Hepatocyte (in vitro differentiated cells): Measurements from ENCODE around the gene TBL3. TPM values are rescaled to one million over a fixed set of nuclear protein-coding genes. Genes with fewer than 3 reads are reported as not detected.

Experiments used
- DNase-seq: peaks from one replicate; pipeline ENCODE4 v3.0.0-alpha.2; 2016; ENCODE audit warnings: low spot score
- H2AFZ ChIP-seq: fragments of 200-600 bp; sonication (generic); 2 replicates; pipeline ENCODE4 v1.6.0; 2016; ENCODE audit warnings: antibody characterized with exemption, mild to moderate bottlenecking
- H3K27ac ChIP-seq: fragments of 200-600 bp; sonication (generic); 2 replicates; pipeline ENCODE4 v1.5.1; 2016; ENCODE audit warnings: mild to moderate bottlenecking
- H3K27me3 ChIP-seq: fragments of 200-600 bp; sonication (generic); 2 replicates; pipeline ENCODE4 v1.6.1; 2016
- H3K36me3 ChIP-seq: fragments of 200-600 bp; sonication (generic); replicated peaks from 2 replicates; pipeline ENCODE4 v1.5.1; 2016; ENCODE audit warnings: low read depth; ENCODE audit not compliant: insufficient read depth
- H3K4me1 ChIP-seq: fragments of 200-600 bp; sonication (generic); 2 replicates; pipeline ENCODE4 v1.5.1; 2016; ENCODE audit warnings: mild to moderate bottlenecking, moderate library complexity; ENCODE audit not compliant: insufficient read depth
- H3K4me2 ChIP-seq: fragments of 200-600 bp; sonication (generic); 2 replicates; pipeline ENCODE4 v1.6.0; 2016
- H3K4me3 ChIP-seq: fragments of 200-600 bp; sonication (generic); 2 replicates; pipeline ENCODE4 v1.5.1; 2016; ENCODE audit warnings: mild to moderate bottlenecking
- H3K79me2 ChIP-seq: fragments of 200-600 bp; sonication (generic); 2 replicates; pipeline ENCODE4 v1.6.0; 2017; ENCODE audit warnings: mild to moderate bottlenecking
- H3K9me2 ChIP-seq: fragments of 200-600 bp; sonication (generic); replicated peaks from 2 replicates; pipeline ENCODE4 v1.6.0; 2017; ENCODE audit warnings: mild to moderate bottlenecking; ENCODE audit not compliant: insufficient read depth
- H3K9me3 ChIP-seq: fragments of 200-600 bp; sonication (generic); 2 replicates; pipeline ENCODE4 v1.5.1; 2016; ENCODE audit warnings: low read depth, mild to moderate bottlenecking
- H4K20me1 ChIP-seq: fragments of 200-600 bp; sonication (generic); 2 replicates; pipeline ENCODE4 v1.6.0; 2016; ENCODE audit warnings: mild to moderate bottlenecking; ENCODE audit not compliant: insufficient read depth, poor library complexity, severe bottlenecking
- EZH2 ChIP-seq: fragments of 200-600 bp; sonication (generic); IDR thresholded peaks from 2 replicates; pipeline ENCODE4 v1.6.1; 2016; ENCODE audit warnings: antibody characterized with exemption, mild to moderate bottlenecking, borderline replicate concordance
- EZH2phosphoT487 ChIP-seq: fragments of 200-600 bp; sonication (generic); IDR thresholded peaks from one replicate; pipeline ENCODE4 v1.6.1; 2018; ENCODE audit warnings: antibody characterized with exemption, mild to moderate bottlenecking, low read depth, moderate library complexity; ENCODE audit not compliant: unreplicated experiment, severe bottlenecking
- WGBS: methylation state at CpG from one replicate; pipeline ENCODE4 v1.1.6; 2016; ENCODE audit warnings: low lambda C conversion rate; ENCODE audit errors: missing lambda C conversion rate; 5-methylcytosine and 5-hydroxymethylcytosine counted together
- polyA plus RNA-seq: library from polyadenylated mRNA; unstranded; fragments of >200 nt; fragmentation: Nextera tagmentation; extraction: Ambion mirVana; gene quantifications from 2 replicates; pipeline ENCODE4 v1.2.1, GENCODE V29; 2016
- total RNA-seq: library from RNA; depleted of rRNA; stranded (reverse); fragments of >200 nt; gene quantifications from 2 replicates; pipeline ENCODE4 v1.2.3, GENCODE V29; 2014
- TF ChIP-seq, protein P1 (sequence below): fragments of 200-600 bp; sonication (generic); IDR thresholded peaks from 2 replicates; pipeline ENCODE4 v1.5.1; 2016; ENCODE audit warnings: antibody characterized with exemption, mild to moderate bottlenecking; ENCODE audit not compliant: poor library complexity

Gene TBL3
- total and polyA plus RNA-seq, 2 experiments from 2014 or later: 24.2 to 48.5 TPM

DNA sequence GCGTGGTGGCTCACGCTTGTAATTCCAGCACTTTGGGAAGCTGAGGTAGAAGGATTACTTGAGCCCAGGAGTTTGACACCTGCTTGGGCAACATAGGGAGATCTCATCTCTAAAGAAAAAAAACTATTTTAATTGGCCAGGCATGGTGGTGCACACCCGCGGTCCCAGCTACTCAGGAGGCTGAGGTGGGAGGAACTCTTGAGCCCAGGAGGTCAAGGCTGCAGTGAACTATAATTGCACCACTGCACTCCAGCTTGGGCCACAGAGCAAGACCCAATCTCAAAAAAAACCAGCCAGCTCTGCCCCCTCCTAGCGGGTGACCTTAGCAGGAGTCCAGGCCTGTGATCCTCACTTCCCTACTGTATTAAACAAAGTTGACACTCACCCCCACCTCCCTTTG is 47.8 kb upstream of the TBL3 start:
- TF ChIP-seq EZH2phosphoT487 (no peak), EZH2 (no peak)
- TF ChIP-seq, protein P1, sequence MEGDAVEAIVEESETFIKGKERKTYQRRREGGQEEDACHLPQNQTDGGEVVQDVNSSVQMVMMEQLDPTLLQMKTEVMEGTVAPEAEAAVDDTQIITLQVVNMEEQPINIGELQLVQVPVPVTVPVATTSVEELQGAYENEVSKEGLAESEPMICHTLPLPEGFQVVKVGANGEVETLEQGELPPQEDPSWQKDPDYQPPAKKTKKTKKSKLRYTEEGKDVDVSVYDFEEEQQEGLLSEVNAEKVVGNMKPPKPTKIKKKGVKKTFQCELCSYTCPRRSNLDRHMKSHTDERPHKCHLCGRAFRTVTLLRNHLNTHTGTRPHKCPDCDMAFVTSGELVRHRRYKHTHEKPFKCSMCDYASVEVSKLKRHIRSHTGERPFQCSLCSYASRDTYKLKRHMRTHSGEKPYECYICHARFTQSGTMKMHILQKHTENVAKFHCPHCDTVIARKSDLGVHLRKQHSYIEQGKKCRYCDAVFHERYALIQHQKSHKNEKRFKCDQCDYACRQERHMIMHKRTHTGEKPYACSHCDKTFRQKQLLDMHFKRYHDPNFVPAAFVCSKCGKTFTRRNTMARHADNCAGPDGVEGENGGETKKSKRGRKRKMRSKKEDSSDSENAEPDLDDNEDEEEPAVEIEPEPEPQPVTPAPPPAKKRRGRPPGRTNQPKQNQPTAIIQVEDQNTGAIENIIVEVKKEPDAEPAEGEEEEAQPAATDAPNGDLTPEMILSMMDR: no peak
- no peak for DNase-seq
- no peaks in the 10 kb centered on the region for H3K79me2 ChIP-seq
- H3K4me1 ChIP-seq: peaks cover 15% of the 10 kb centered on the region
- no peaks in the 10 kb centered on the region for H4K20me1 ChIP-seq
- no peak overlapping the region for H2AFZ ChIP-seq
- H3K9me3 ChIP-seq: no peaks in the 10 kb centered on the region
- peak overlapping the region; percentile 50 for H3K4me2 ChIP-seq
- H3K36me3 ChIP-seq: no peaks in the 10 kb centered on the region
- H3K9me2 ChIP-seq: no peaks in the 10 kb centered on the region
- no peak overlapping the region for H3K4me3 ChIP-seq
- WGBS: 67% methylated on average over 5 of the region's 5 CpGs
- H3K27ac ChIP-seq: no peak overlapping the region
- peaks cover 26% of the 10 kb centered on the region for H3K27me3 ChIP-seq

DNA sequence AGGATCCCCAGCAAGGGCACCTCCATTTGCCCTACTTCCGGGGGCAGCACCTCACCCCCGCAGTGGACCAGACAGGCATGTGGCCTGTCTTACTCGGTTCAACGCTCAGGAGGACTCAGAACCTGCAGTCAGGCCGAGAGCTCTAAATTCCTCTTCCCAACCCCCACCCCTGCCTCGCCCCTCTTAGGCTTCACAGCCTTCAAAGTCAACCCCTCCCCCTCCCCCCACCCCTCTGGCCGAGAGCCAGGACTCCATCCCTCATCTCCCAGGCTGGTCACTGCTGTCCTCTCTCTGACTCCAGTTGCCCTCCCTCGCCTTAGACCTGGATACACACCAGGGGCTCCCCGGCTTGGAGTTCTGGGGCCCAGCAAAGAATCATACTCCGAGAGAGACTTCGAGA is 45.6 kb upstream of the TBL3 start:
- Histone ChIP-seq H3K4me2 (no peak overlapping the region), H3K79me2 (no peaks in the 10 kb centered on the region), H4K20me1 (no peaks in the 10 kb centered on the region), H3K9me2 (no peaks in the 10 kb centered on the region), H3K9me3 (no peaks in the 10 kb centered on the region), H2AFZ (no peak overlapping the region), H3K36me3 (no peaks in the 10 kb centered on the region), H3K4me1 (peaks cover 15% of the 10 kb centered on the region), H3K27me3 (peaks cover 7% of the 10 kb centered on the region), H3K4me3 (no peak overlapping the region), H3K27ac (no peak overlapping the region)
- 54% methylated on average over 9 of the region's 11 CpGs for WGBS
- TF ChIP-seq, protein P1: no peak
- no peak for TF ChIP-seq EZH2
- TF ChIP-seq EZH2phosphoT487: no peak
- DNase-seq: no peak

DNA sequence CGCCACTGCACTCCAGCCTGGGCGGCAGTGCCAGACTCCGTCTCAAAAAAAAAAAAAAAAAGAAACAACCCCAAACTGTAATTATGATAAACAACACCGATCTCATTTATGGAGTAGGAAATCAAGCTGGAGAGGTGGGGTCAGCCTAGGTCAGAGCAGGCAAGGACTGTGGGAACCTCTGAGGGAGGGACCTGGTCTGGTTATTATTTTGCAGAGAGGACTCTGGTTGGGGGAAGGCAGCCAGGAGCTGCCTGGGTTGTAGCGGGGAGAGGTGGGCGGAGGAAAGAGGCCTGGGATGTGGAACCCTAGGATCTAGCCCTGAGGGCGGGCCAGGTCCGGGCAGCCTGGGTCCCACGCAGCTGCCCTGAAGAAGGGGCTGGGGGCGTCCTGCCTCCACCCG is 42.7 kb upstream of the TBL3 start:
- peaks cover 3% of the 10 kb centered on the region for H3K4me1 ChIP-seq
- no peaks in the 10 kb centered on the region for H3K9me3 ChIP-seq
- H3K79me2 ChIP-seq: no peaks in the 10 kb centered on the region
- peak overlapping the region; percentile 99 for H2AFZ ChIP-seq
- H3K4me2 ChIP-seq: peak overlapping the region; percentile 99
- no peaks in the 10 kb centered on the region for H3K27me3 ChIP-seq
- TF ChIP-seq EZH2 (no peak), EZH2phosphoT487 (no peak)
- TF ChIP-seq, protein P1: no peak
- no peaks in the 10 kb centered on the region for H3K36me3 ChIP-seq
- H3K27ac ChIP-seq: peak overlapping the region; percentile 56
- H3K9me2 ChIP-seq: no peaks in the 10 kb centered on the region
- H4K20me1 ChIP-seq: no peaks in the 10 kb centered on the region
- DNase-seq: no peak
- H3K4me3 ChIP-seq: peak overlapping the region; percentile 77
- whole genome bisulfite sequencing: 54% methylated on average over 5 of the region's 11 CpGs
